Caco-2 (cell line): ENCODE results near the gene TTC17. TPM values are rescaled to one million over a fixed set of nuclear protein-coding genes. Genes with fewer than 3 reads are reported as not detected.

Experiments
- BruUV-seq: library from RNA; stranded (reverse); fragments of 400-500 nt; replicated peaks from 2 replicates; lab custom pipeline; 2021; lab: Mats Ljungman, UMichigan
- CTCF ChIA-PET: fragments of 300-600 bp; sonication (Branson Sonifier 250); formaldehyde crosslinking; loops from one replicate; lab custom pipeline; 2022; ENCODE audit warnings: antibody characterized with exemption; lab: Charles Lee
- POLR2A ChIA-PET: fragments of 300-600 bp; sonication (Branson Sonifier 250); formaldehyde crosslinking; loops from one replicate; lab custom pipeline; 2022; ENCODE audit warnings: antibody characterized with exemption; lab: Charles Lee
- DNase-seq, 2 experiments: peaks; one replicate each; pipeline versions ENCODE4 v3.0.0 to v3.0.0-alpha.2; 2020 to 2022
- H3K27me3 ChIP-seq: replicated peaks from 2 replicates; pipeline ENCODE4 v1.6.0; 2011; ENCODE audit warnings: low read length; ENCODE audit not compliant: control insufficient read depth, insufficient read depth
- H3K36me3 ChIP-seq: 2 replicates; pipeline ENCODE4 v1.5.1; 2011; ENCODE audit warnings: low read length; ENCODE audit not compliant: control insufficient read depth, insufficient read depth
- H3K4me1 ChIP-seq: fragments of 250-450 bp; sonication (Bioruptor Pico); 2 replicates; pipeline ENCODE4 v1.5.1; 2020; ENCODE audit warnings: mild to moderate bottlenecking
- H3K4me3 ChIP-seq: 2 replicates; pipeline ENCODE4 v1.5.1; 2011; ENCODE audit warnings: low read depth, mild to moderate bottlenecking, control low read depth, low read length
- H3K9me3 ChIP-seq: fragments of 250-450 bp; sonication (Bioruptor Pico); 2 replicates; pipeline ENCODE4 v1.5.1; 2020; ENCODE audit warnings: mild to moderate bottlenecking, moderate library complexity
- H3K27ac Mint-ChIP-seq: one replicate; pipeline ENCODE4 v1.8.0; 2022; ENCODE audit warnings: mixed read lengths; ENCODE audit not compliant: unreplicated experiment
- H3K27me3 Mint-ChIP-seq: one replicate; pipeline ENCODE4 v1.8.0; 2022; ENCODE audit warnings: mixed read lengths; ENCODE audit not compliant: insufficient read depth, unreplicated experiment
- H3K36me3 Mint-ChIP-seq: one replicate; pipeline ENCODE4 v1.8.0; 2022; ENCODE audit warnings: mild to moderate bottlenecking, mixed read lengths; ENCODE audit not compliant: insufficient read depth, unreplicated experiment
- H3K4me1 Mint-ChIP-seq: one replicate; pipeline ENCODE4 v1.8.0; 2022; ENCODE audit warnings: low read depth, mixed read lengths; ENCODE audit not compliant: unreplicated experiment
- H3K4me3 Mint-ChIP-seq: one replicate; pipeline ENCODE4 v1.8.0; 2022; ENCODE audit warnings: mild to moderate bottlenecking, moderate library complexity, mixed read lengths; ENCODE audit not compliant: unreplicated experiment
- H3K9me3 Mint-ChIP-seq: one replicate; pipeline ENCODE4 v1.8.0; 2022; ENCODE audit warnings: mixed read lengths; ENCODE audit not compliant: unreplicated experiment
- CTCF ChIP-seq, 2 experiments: fragments of 200-600 bp in 1 of 2; IDR thresholded peaks; 1 replicate in 1 of 2; 2 replicates in 1 of 2; pipeline versions ENCODE4 v1.5.1 to v1.8.0; 2011 to 2022; ENCODE audit warnings: antibody characterized with exemption in 1 of 2, control low read depth in 1 of 2, inconsistent platforms in 1 of 2, low read depth in 1 of 2, low read length in 1 of 2, mild to moderate bottlenecking in 1 of 2, moderate library complexity in 1 of 2; ENCODE audit not compliant: insufficient read depth in 1 of 2, severe bottlenecking in 1 of 2, unreplicated experiment in 1 of 2
- intact Hi-C: fragments of 100-400 bp; cut with micrococcal nuclease; formaldehyde crosslinking; loops from one replicate; pipeline ENCODE4 v1.10.0; 2022; ENCODE audit not compliant: unreplicated experiment
- total RNA-seq: library from RNA; stranded (reverse); gene quantifications from 2 replicates; pipeline ENCODE4 v1.2.3, GENCODE V29; 2022

The TTC17 gene
- total RNA-seq, 1 experiment from 2014 or later, result 73.1 TPM

GRCh38 chr11:43532041-43532440 lies 173.3 kb downstream of the TTC17 start:
- intact Hi-C loops, result no loop called here
- no peaks in the 10 kb centered on the region for H3K9me3 Mint-ChIP-seq

GRCh38 chr11:43537833-43538615 lies 179.3 kb downstream of the TTC17 start:
- H3K4me3 Mint-ChIP-seq, result no peak overlapping the region
- Histone ChIP-seq H3K36me3 (no peaks in the 10 kb centered on the region), H3K4me3 (no peak overlapping the region), H3K9me3 (no peaks in the 10 kb centered on the region), H3K4me1 (no peaks in the 10 kb centered on the region), H3K27me3 (no peaks in the 10 kb centered on the region)
- H3K36me3 Mint-ChIP-seq, result no peaks in the 10 kb centered on the region
- no peak for DNase-seq
- H3K27ac Mint-ChIP-seq, result no peak overlapping the region
- no peaks in the 10 kb centered on the region for H3K4me1 Mint-ChIP-seq
- TF ChIP-seq CTCF (IDR thresholded peaks at IDR 0.05; ENCODE audit: insufficient read depth in 1 of 2, low read depth in 1 of 2, low read length in 1 of 2, severe bottlenecking in 1 of 2, unreplicated experiment in 1 of 2), result no peak
- CTCF ChIA-PET, result no interaction called here
- intact Hi-C loops, result no loop called here
- POLR2A ChIA-PET, result no interaction called here
- no TSS peak for BruUV-seq
- peaks cover 24% of the 10 kb centered on the region for H3K27me3 Mint-ChIP-seq
- H3K9me3 Mint-ChIP-seq, result peaks cover 10% of the 10 kb centered on the region

More at GRCh38 chr11:43532041-43532440, 173.3 kb downstream of the TTC17 start:
- Mint-ChIP-seq H3K27me3 (peaks cover 13% of the 10 kb centered on the region), H3K36me3 (no peaks in the 10 kb centered on the region), H3K27ac (no peak overlapping the region), H3K4me1 (no peaks in the 10 kb centered on the region), H3K4me3 (no peak overlapping the region)
- Histone ChIP-seq H3K4me1 (no peaks in the 10 kb centered on the region), H3K27me3 (no peaks in the 10 kb centered on the region), H3K36me3 (no peaks in the 10 kb centered on the region), H3K9me3 (no peaks in the 10 kb centered on the region), H3K4me3 (no peak overlapping the region)
- ChIA-PET CTCF (no interaction called here), POLR2A (no interaction called here)
- BruUV-seq, result no TSS peak
- DNase-seq, result no peak
- no peak for TF ChIP-seq CTCF (IDR thresholded peaks at IDR 0.05; ENCODE audit: insufficient read depth in 1 of 2, low read depth in 1 of 2, low read length in 1 of 2, severe bottlenecking in 1 of 2, unreplicated experiment in 1 of 2)

GRCh38 chr11:43541993-43542392 lies 183.3 kb downstream of the TTC17 start:
- Histone ChIP-seq H3K4me3 (no peak overlapping the region), H3K4me1 (no peaks in the 10 kb centered on the region), H3K27me3 (no peaks in the 10 kb centered on the region), H3K36me3 (no peaks in the 10 kb centered on the region), H3K9me3 (no peaks in the 10 kb centered on the region)
- Mint-ChIP-seq H3K9me3 (peaks cover 10% of the 10 kb centered on the region), H3K4me1 (no peaks in the 10 kb centered on the region), H3K27me3 (peaks cover 19% of the 10 kb centered on the region), H3K36me3 (no peaks in the 10 kb centered on the region), H3K27ac (no peak overlapping the region), H3K4me3 (no peak overlapping the region)
- intact Hi-C loops, result no loop called here
- CTCF ChIA-PET, result no interaction called here
- POLR2A ChIA-PET, result no interaction called here
- no peak for TF ChIP-seq CTCF (IDR thresholded peaks at IDR 0.05; ENCODE audit: insufficient read depth in 1 of 2, low read depth in 1 of 2, low read length in 1 of 2, severe bottlenecking in 1 of 2, unreplicated experiment in 1 of 2)
- no TSS peak for BruUV-seq
- DNase-seq, result no peak
